ES-I3 (cell line): ENCODE results near the gene PHAF1.

Experiments used
- H3K36me3 ChIP-seq: 2 replicates; pipeline ENCODE4 v1.6.1; 2013; ENCODE audit warnings: mild to moderate bottlenecking, low read length, control low read depth, moderate library complexity; ENCODE audit not compliant: insufficient read depth
- H3K4me1 ChIP-seq: 2 replicates; pipeline ENCODE4 v1.6.1; 2013; ENCODE audit warnings: mild to moderate bottlenecking, control low read depth, low read length; ENCODE audit not compliant: insufficient read depth
- H3K9ac ChIP-seq: 2 replicates; pipeline ENCODE4 v1.6.1; 2013; ENCODE audit warnings: low read depth, mild to moderate bottlenecking, low read length, moderate library complexity
- H3K9me3 ChIP-seq: 2 replicates; pipeline ENCODE4 v1.6.1; 2013; ENCODE audit warnings: mild to moderate bottlenecking, low read length, moderate library complexity; ENCODE audit not compliant: control insufficient read depth, insufficient read depth

The PHAF1 gene

GRCh38 chr16:67157106-67157748 is 47.5 kb downstream of the PHAF1 start:
- Histone ChIP-seq H3K9me3 (no peaks in the 10 kb centered on the region; the same call in 1 of the 2 replicates), H3K36me3 (no peaks in the 10 kb centered on the region), H3K4me1 (no peaks in the 10 kb centered on the region; the same call in 1 of the 2 replicates), H3K9ac (no peak overlapping the region)

GRCh38 chr16:67157892-67158635 is 48.3 kb downstream of the PHAF1 start:
- H3K9me3 ChIP-seq = no peaks in the 10 kb centered on the region; the same call in 1 of the 2 replicates
- no peaks in the 10 kb centered on the region; the same call in 1 of the 2 replicates for H3K4me1 ChIP-seq
- no peaks in the 10 kb centered on the region for H3K36me3 ChIP-seq
- no peak overlapping the region for H3K9ac ChIP-seq

GRCh38 chr16:67158637-67159600 is 49.2 kb downstream of the PHAF1 start:
- no peaks in the 10 kb centered on the region for H3K36me3 ChIP-seq
- peak overlapping the region; percentile 90; the same call in 1 of the 2 replicates for H3K9ac ChIP-seq
- no peaks in the 10 kb centered on the region; the same call in 1 of the 2 replicates for H3K9me3 ChIP-seq
- H3K4me1 ChIP-seq = no peaks in the 10 kb centered on the region; the same call in 1 of the 2 replicates

- Histone ChIP-seq H3K9ac (peak overlapping the region; percentile 47; the same call in 1 of the 2 replicates), H3K9me3 (no peaks in the 10 kb centered on the region; the same call in 1 of the 2 replicates), H3K36me3 (no peaks in the 10 kb centered on the region), H3K4me1 (no peaks in the 10 kb centered on the region; the same call in 1 of the 2 replicates)
Measured at GRCh38 chr16:67161595-67162058, 51.9 kb downstream of the PHAF1 start.

- peak overlapping the region; percentile 46; the same call in 1 of the 2 replicates for H3K9ac ChIP-seq
- H3K36me3 ChIP-seq = no peaks in the 10 kb centered on the region
- H3K9me3 ChIP-seq = no peaks in the 10 kb centered on the region; the same call in 1 of the 2 replicates
- no peaks in the 10 kb centered on the region; the same call in 1 of the 2 replicates for H3K4me1 ChIP-seq
Measured at GRCh38 chr16:67162506-67163163, 52.9 kb downstream of the PHAF1 start.

- peak overlapping the region; percentile 46 for H3K9ac ChIP-seq
- no peaks in the 10 kb centered on the region; the same call in 1 of the 2 replicates for H3K9me3 ChIP-seq
- H3K4me1 ChIP-seq = no peaks in the 10 kb centered on the region; the same call in 1 of the 2 replicates
Measured at GRCh38 chr16:67163164-67163998, 53.6 kb downstream of the PHAF1 start.

GRCh38 chr16:67163999-67164558 is 54.3 kb downstream of the PHAF1 start:
- Histone ChIP-seq H3K9ac (peak overlapping the region; percentile 46; the same call in 1 of the 2 replicates), H3K4me1 (no peaks in the 10 kb centered on the region; the same call in 1 of the 2 replicates), H3K36me3 (no peaks in the 10 kb centered on the region), H3K9me3 (no peaks in the 10 kb centered on the region; the same call in 1 of the 2 replicates)

More at GRCh38 chr16:67163164-67163998, 53.6 kb downstream of the PHAF1 start:
- no peaks in the 10 kb centered on the region for H3K36me3 ChIP-seq

- H3K4me1 ChIP-seq = no peaks in the 10 kb centered on the region; the same call in 1 of the 2 replicates
- H3K9me3 ChIP-seq = no peaks in the 10 kb centered on the region; the same call in 1 of the 2 replicates
- H3K36me3 ChIP-seq = no peaks in the 10 kb centered on the region
- H3K9ac ChIP-seq = peak within 1 kb of the TSS; percentile 46
Measured at GRCh38 chr16:67164599-67165061, 54.9 kb downstream of the PHAF1 start, which contains the start of gene HSF4. HSF4 (plus strand) TSS chr16:67164745; CDS start chr16:67164812, 67 bp downstream.

- Histone ChIP-seq H3K9me3 (no peaks in the 10 kb centered on the region; the same call in 1 of the 2 replicates), H3K36me3 (no peaks in the 10 kb centered on the region), H3K4me1 (no peaks in the 10 kb centered on the region; the same call in 1 of the 2 replicates), H3K9ac (peak overlapping the region; percentile 36; the same call in 1 of the 2 replicates)
Measured at GRCh38 chr16:67165121-67166078, 55.7 kb downstream of the PHAF1 start.

- Histone ChIP-seq H3K4me1 (no peaks in the 10 kb centered on the region; the same call in 1 of the 2 replicates), H3K36me3 (no peaks in the 10 kb centered on the region), H3K9me3 (no peaks in the 10 kb centered on the region; the same call in 1 of the 2 replicates), H3K9ac (no peak overlapping the region)
Measured at GRCh38 chr16:67166110-67166547, 56.4 kb downstream of the PHAF1 start.

- Histone ChIP-seq H3K9ac (no peak overlapping the region), H3K9me3 (no peaks in the 10 kb centered on the region; the same call in 1 of the 2 replicates), H3K36me3 (no peaks in the 10 kb centered on the region), H3K4me1 (no peaks in the 10 kb centered on the region; the same call in 1 of the 2 replicates)
Measured at GRCh38 chr16:67166598-67167168, 56.9 kb downstream of the PHAF1 start.
